ENCODE results near the gene SANBR.

The SANBR gene

GRCh38 chr2:61017556-61018317, 47.9 kb upstream of the SANBR start, which contains the start of the genes PEX13 and PUS10:
TSS of gene PEX13 (plus strand) at chr2:61017720. CDS start at chr2:61017760, 40 bp downstream.
TSS of gene PUS10 (minus strand) at chr2:61018255. CDS start at chr2:61011890, 6,365 bp downstream.
- peak; percentile 83 to 86 for DNase-seq
- Histone ChIP-seq H3K4me1 (peaks cover 0 to 36% (median 16%) of the 10 kb centered on the region in 4 donors), H3K36me3 (peaks cover 0 to 17% (median 15%) of the 10 kb centered on the region in 3 donors), H3K27ac (peak within 1 kb of the TSS; percentile 92 to 93), H3K9me3 (no peaks in the 10 kb centered on the region), H3K4me3 (peak within 1 kb of the TSS; percentile 79 to 84), H3K27me3 (no peaks in the 10 kb centered on the region)
- intact Hi-C loops (cut with DNase I; ENCODE audit: low total_unique reads) = loop anchor here (10.0 kb wide), 1 partner anchor 47 kb away; the partner anchor contains the start of gene SANBR
- TF ChIP-seq, protein P1, sequence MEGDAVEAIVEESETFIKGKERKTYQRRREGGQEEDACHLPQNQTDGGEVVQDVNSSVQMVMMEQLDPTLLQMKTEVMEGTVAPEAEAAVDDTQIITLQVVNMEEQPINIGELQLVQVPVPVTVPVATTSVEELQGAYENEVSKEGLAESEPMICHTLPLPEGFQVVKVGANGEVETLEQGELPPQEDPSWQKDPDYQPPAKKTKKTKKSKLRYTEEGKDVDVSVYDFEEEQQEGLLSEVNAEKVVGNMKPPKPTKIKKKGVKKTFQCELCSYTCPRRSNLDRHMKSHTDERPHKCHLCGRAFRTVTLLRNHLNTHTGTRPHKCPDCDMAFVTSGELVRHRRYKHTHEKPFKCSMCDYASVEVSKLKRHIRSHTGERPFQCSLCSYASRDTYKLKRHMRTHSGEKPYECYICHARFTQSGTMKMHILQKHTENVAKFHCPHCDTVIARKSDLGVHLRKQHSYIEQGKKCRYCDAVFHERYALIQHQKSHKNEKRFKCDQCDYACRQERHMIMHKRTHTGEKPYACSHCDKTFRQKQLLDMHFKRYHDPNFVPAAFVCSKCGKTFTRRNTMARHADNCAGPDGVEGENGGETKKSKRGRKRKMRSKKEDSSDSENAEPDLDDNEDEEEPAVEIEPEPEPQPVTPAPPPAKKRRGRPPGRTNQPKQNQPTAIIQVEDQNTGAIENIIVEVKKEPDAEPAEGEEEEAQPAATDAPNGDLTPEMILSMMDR (IDR thresholded peaks at IDR 0.05) = no peak

GRCh38 chr2:61018318-61018755, 47.3 kb upstream of the SANBR start:
- peak overlapping the region; percentile 92 to 93 for H3K27ac ChIP-seq
- H3K9me3 ChIP-seq = no peaks in the 10 kb centered on the region
- peak overlapping the region; percentile 79 to 84 for H3K4me3 ChIP-seq
- H3K27me3 ChIP-seq = no peaks in the 10 kb centered on the region
- TF ChIP-seq, protein P1 (IDR thresholded peaks at IDR 0.05) = no peak
- intact Hi-C loops (cut with DNase I; ENCODE audit: low total_unique reads) = loop anchor here (10.0 kb wide), 1 partner anchor 46 kb away; the partner anchor contains the start of gene SANBR
- H3K4me1 ChIP-seq = peaks cover 0 to 36% (median 16%) of the 10 kb centered on the region in 4 donors
- H3K36me3 ChIP-seq = peaks cover 0 to 23% (median 15%) of the 10 kb centered on the region in 3 donors
- no peak for DNase-seq

DNA sequence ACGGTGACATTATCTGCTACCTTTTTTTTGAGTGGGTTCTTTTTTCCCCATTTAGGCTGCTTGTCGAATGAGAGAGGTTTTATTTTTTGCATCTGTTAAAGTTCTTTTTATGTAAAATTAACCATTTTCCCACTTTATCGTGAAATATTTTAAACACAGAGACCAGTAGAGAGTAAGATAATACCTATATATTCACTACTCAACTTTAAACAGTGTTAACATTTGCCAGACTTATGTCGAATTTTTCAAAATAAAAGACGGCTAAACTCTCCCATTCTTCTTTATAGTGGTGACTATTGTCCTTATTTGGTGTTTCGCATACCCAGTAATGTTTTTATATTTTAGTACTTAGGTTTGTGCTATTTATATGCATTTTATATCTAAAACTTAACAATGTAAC, 46.9 kb upstream of the SANBR start:
- no peaks in the 10 kb centered on the region for H3K27me3 ChIP-seq

DNA sequence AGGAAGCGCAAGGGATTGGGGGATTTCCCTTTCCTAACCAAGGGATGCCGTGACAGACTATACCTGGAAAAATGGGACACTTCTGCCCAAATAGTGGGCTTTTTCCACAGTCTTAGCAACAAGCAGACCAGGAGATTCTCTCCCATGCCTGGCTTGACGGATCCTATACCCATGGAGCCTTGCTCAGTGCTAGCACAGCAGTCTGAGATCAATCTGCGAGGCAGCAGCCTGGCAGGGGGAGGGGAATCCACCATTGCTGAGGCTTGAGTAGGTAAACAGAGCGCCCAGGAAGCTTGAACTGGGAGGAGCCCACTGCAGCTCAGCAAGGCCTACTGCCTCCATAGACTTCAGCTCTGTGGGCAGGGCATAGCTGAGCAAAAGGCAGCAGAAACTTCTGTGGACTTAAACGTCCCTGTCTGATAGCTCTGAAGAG, 44.4 kb upstream of the SANBR start:
- TF ChIP-seq, protein P1 (IDR thresholded peaks at IDR 0.05) = no peak
- H3K27me3 ChIP-seq = no peaks in the 10 kb centered on the region
- intact Hi-C loops (cut with DNase I; ENCODE audit: low total_unique reads) = no loop called here
- no peaks in the 10 kb centered on the region for H3K9me3 ChIP-seq
- H3K4me3 ChIP-seq = no peak overlapping the region
- peaks cover 0 to 31% (median 15%) of the 10 kb centered on the region in 3 donors for H3K36me3 ChIP-seq
- peaks cover 0 to 38% (median 12%) of the 10 kb centered on the region in 4 donors for H3K4me1 ChIP-seq
- H3K27ac ChIP-seq = no peak overlapping the region
- no peak for DNase-seq

More for the DNA sequence above, 46.9 kb upstream of the SANBR start:
- H3K9me3 ChIP-seq = no peaks in the 10 kb centered on the region
- TF ChIP-seq, protein P1 (IDR thresholded peaks at IDR 0.05) = no peak
- H3K4me3 ChIP-seq = peak overlapping the region; percentile 79 to 84
- H3K4me1 ChIP-seq = peaks cover 0 to 37% (median 16%) of the 10 kb centered on the region in 4 donors
- H3K27ac ChIP-seq = peak overlapping the region; percentile 92 to 93
- no peak for DNase-seq
- intact Hi-C loops (cut with DNase I; ENCODE audit: low total_unique reads) = loop anchor here (10.0 kb wide), 1 partner anchor 46 kb away; the partner anchor contains the start of gene SANBR
- H3K36me3 ChIP-seq = peaks cover 0 to 23% (median 15%) of the 10 kb centered on the region in 3 donors

DNA sequence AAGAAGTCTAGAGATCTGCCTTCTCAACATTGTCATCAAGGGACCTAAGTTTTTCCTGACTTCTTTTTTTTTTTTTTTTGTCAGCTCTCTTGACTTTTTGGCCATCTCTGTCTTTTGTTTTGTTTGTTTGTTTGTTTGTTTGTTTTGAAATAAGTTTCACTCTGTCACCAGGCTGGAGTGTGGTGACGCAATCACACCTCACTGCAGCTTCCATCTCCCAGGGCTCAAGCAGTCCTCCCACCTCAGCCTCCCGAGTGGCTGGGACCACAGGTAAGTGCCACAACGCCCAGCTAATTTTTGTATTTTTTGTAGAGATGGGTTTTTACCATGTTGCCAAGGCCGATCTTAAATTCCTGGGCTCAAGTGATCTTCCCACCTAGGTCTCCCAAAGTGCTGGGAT, 42.0 kb upstream of the SANBR start:
- Histone ChIP-seq H3K4me3 (no peak overlapping the region), H3K27ac (no peak overlapping the region), H3K9me3 (no peaks in the 10 kb centered on the region), H3K36me3 (peaks cover 0 to 31% (median 15%) of the 10 kb centered on the region in 3 donors), H3K4me1 (peaks cover 0 to 30% (median 6%) of the 10 kb centered on the region in 4 donors), H3K27me3 (no peaks in the 10 kb centered on the region)
- intact Hi-C loops (cut with DNase I; ENCODE audit: low total_unique reads) = no loop called here
- TF ChIP-seq, protein P1 (IDR thresholded peaks at IDR 0.05) = no peak
- no peak for DNase-seq

All from tibial artery (tissue), 4 donors.